CD4-positive, alpha-beta T cell treated with Interleukin-1 beta for 1 hour (primary cell): Measurements from ENCODE around the gene ANKRD13D.
"Not testable (repeated sequence)": the region's sequence is repeated elsewhere in the genome, so short reads cannot be mapped to it uniquely, and the experiment has no call there.

Experiments
- DNase-seq, 2 donors: peaks; one replicate each; pipeline ENCODE4 v3.0.0-alpha.2; 2020 to 2022

The ANKRD13D gene

DNA sequence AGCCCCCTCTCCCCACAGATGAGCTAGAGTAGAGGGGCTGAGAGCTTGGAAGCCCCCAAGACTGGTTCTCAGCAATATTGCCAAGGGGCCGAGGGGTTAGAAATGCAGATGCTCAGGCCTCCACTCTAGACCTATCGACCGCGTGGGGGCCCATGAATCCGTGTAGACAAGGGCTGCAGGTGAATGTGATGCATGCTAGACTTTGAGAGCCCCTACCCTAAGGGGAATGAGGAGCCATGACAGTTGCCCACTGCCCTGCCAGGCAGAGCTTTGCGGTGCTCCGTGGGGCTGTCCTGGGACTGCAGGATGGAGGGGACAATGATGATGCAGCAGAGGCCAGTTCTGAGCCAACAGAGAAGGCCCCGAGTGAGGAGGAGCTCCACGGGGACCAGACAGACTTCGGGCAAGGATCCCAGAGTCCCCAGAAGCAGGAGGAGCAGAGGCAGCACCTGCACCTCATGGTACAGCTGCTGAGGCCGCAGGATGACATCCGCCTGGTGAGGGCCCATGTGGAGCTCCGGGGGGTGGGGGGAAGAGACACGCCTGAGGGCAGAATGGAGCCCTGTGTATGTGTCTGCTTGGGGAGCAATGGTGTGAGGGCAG lies 15.5 kb downstream of the ANKRD13D start:
- no peak for DNase-seq

DNA sequence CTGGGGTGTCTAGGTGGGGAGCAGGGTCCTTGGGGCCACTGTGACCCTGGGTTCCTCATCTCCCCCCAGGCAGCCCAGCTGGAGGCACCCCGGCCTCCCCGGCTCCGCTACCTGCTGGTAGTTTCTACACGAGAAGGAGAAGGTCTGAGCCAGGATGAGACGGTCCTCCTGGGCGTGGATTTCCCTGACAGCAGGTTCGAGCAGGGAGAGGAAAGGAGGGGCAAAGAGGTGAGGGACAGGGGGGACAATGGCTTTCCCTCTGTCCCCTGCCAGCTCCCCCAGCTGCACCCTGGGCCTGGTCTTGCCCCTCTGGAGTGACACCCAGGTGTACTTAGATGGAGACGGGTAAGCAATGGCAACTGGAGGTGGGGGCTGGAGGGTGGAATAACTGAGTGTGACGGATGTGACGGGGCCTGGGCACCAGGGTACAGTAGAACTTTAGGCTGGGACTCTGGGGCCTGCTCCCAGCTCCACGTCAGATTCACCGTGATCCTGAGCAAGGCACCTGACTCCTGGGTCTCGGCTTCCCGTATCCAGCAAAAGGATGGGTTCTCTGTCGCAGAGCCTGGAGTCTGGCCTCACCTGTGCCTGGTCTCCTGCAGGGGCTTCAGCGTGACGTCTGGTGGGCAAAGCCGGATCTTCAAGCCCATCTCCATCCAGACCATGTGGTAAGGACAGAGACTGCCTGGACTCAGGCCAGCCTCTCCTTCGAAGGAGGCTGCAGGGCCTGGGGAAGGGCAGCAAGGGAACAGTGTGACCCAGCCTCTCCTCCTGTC lies 17.9 kb downstream of the ANKRD13D start:
- DNase-seq, result no peak

GRCh38 chr11:67307545-67308001 lies 18.5 kb downstream of the ANKRD13D start:
- no peak for DNase-seq

GRCh38 chr11:67308031-67308866 lies 19.1 kb downstream of the ANKRD13D start:
- DNase-seq, result no peak

DNA sequence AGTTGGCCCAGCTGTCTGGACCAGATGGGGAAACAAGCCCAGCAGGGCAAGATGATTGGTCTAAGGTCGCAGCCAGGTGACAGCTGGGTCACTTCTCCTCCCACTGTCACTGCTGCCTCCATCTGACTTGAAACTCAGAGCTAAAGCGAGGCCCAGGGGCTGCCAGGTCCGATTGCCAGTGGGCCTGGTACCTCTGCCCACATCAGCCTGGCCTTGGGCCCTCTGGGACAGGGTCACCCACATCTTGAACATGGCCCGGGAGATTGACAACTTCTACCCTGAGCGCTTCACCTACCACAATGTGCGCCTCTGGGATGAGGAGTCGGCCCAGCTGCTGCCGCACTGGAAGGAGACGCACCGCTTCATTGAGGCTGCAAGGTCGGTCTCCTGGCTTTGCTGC lies 20.1 kb downstream of the ANKRD13D start:
- DNase-seq, result no peak

DNA sequence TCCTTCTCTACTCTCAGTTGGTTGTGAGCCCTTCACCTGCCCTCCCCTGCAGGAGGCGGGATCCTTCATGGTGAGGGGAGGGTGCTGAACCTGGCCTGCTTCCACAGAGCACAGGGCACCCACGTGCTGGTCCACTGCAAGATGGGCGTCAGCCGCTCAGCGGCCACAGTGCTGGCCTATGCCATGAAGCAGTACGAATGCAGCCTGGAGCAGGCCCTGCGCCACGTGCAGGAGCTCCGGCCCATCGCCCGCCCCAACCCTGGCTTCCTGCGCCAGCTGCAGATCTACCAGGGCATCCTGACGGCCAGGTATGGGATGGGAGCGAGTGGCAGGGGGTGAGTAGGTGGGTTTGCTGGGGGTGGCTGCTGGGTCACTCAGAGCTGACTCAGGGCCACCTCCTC lies 20.6 kb downstream of the ANKRD13D start:
- DNase-seq, result no peak

- DNase-seq, result no peak
Measured at GRCh38 chr11:67310246-67311050, 21.3 kb downstream of the ANKRD13D start.

DNA sequence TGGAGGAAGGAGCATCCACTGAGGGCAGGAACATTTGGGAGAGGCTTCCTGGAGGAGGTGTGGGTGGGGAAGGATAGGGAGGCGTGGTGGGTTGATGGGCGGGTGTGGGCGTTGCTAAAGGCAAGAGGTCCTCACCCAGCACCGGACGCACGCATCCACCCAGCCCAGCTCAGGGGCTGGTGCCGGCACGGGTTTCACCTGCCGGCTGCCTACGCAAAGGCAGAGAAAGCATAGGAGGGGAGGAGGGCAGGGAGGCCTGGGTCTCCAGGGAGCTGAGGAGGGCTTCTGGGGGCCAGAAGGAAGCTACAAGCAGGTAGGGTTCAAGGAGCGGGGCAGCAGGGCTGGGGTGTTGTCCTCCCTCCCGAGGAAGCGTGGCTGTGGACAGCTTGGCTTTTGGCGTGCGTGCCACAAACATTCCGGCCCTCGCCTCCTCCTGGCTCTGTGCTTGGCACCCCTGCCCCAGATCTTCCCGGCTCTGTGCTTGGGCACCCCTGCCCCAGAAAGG lies 22.0 kb downstream of the ANKRD13D start:
- DNase-seq, result no peak

DNA sequence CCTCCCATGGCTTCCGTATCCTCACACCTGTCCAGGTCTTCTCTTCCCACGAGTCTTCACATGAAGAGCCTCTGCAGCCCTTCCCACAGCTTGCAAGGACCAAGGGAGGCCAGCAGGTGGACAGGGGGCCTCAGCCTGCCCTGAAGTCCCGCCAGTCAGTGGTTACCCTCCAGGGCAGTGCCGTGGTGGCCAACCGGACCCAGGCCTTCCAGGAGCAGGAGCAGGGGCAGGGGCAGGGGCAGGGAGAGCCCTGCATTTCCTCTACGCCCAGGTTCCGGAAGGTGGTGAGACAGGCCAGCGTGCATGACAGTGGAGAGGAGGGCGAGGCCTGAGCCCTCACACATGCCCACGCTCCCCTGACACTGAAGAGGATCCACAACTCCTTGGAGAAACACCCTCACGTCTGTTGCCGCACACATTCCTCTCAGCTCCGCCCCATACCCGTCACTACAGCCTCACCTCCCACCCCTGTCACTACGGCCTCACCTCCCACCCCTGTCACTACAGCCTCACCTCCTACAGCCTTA lies 22.5 kb downstream of the ANKRD13D start:
- peak in 1 of 2 donors; percentile 37 for DNase-seq

DNA sequence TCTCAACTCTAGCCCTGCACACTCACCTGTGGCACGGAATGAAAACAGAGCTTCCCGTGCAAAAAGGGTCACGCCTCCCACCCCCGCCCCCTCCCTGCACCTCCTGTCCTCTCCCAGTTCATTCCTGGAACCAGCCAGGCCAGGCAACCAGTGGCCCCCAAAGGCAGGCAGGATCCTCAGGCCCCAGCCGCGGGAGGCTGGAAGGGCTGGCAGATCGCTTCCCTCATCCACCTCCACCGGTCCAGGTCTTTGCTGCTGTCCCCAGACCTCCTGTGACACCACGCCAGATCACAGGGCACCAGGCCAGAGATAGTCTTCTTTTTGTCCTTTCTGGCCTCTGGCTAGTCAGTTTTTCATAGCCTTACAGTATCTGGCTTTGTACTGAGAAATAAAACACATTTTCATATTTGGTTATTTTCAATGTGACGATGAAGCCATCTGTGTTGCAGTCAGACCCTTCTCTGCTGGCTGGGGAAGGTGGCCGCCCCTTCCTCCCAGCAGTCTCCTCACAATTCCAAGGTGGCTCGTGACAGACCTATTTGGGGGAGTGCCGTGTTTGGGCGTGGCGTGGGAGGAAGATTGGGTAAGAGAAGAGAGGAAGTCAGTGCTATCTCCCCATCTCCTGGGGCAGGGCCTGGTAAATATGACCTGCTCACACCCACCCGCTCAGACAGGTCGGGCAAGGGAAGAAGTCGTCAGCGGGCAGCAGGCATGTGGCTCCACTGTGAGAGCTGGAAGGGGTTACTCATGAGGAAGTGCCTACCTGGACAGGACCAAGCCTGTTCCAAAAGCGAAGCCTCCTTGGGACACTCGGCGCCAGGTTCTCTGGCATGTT lies 23.3 kb downstream of the ANKRD13D start:
- peak; percentile 51 to 55 for DNase-seq

DNA sequence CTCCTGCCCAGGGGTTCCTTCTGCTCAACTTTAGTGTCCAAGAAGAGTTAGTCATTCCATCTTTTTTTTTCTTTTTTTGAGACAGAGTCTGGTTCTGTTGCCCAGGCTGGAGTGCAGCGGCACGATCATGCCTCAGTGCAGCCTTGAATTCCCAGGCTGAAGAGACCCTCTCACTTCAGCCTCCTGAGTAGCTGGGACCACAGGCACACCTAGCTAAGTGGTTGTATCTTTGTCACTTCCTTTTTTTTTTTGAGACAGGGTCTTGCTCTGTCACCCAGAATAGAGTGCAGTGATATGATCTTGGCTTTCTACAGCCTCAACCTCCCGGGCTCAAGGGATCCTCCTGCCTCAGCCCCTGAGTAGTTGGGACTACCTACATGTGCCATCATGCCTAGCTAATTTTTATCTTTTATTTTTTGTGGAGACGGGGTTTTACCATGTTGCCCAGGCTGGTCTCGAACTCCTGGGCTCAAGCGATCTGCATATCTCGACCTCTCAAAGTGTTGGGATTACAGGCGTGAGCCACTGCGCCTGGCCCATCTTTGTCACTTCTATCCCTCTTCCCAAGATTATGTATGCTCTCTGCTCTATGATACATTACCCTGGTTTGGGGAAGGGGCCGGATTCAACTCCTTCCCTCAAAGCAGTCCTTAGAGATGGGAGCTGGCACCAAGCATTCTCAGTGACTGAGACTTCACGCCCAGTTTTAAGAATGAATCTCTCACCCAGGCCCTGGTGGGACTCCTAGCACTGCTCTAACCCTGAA lies 24.2 kb downstream of the ANKRD13D start:
- DNase-seq, result no peak

- DNase-seq, result no peak
Measured at GRCh38 chr11:67314218-67314617, 25.1 kb downstream of the ANKRD13D start.

- DNase-seq, result no peak
Measured at GRCh38 chr11:67315325-67315909, 26.3 kb downstream of the ANKRD13D start.

GRCh38 chr11:67316882-67317204 lies 27.7 kb downstream of the ANKRD13D start:
- no peak for DNase-seq

GRCh38 chr11:67317205-67317887 lies 28.2 kb downstream of the ANKRD13D start:
- peak; percentile 96 to 99 for DNase-seq

DNA sequence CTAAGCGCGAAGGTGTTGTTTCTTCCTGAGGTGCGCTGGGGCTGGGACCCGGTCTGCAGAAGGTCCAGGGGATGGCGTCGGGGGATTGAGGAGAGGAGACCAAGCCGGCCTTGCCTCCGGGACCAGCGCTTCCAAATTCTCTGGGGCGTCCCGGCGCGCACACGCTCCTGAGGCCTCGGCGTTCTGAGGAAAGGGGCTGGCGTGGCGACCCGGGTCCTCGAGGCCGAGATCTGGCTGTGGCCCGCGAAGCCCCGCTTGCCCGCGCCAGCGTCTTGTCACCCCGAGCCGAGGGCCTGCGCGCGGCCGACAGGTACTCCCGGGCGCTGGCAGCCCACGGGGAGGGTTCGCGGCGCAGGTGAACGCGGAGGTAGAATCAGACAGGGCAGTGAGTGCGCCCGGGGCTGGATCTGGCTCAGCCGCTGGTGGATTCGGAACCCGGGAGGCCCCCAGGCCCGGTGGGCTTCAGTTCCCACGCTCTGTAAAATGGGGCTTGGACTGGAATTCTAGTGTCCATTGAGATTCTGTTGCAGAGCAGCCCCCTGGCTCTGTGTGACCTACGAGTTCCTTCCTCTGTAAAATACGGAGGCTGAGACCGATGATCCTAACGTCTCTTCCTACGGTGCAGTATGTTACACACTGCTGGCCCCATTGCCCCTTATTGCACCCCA lies 28.9 kb downstream of the ANKRD13D start:
- DNase-seq, result no peak

- not testable (repeated sequence) for DNase-seq
Measured at GRCh38 chr11:67318876-67319275, 29.8 kb downstream of the ANKRD13D start.

GRCh38 chr11:67320011-67320410 lies 30.9 kb downstream of the ANKRD13D start:
- DNase-seq, result no peak

DNA sequence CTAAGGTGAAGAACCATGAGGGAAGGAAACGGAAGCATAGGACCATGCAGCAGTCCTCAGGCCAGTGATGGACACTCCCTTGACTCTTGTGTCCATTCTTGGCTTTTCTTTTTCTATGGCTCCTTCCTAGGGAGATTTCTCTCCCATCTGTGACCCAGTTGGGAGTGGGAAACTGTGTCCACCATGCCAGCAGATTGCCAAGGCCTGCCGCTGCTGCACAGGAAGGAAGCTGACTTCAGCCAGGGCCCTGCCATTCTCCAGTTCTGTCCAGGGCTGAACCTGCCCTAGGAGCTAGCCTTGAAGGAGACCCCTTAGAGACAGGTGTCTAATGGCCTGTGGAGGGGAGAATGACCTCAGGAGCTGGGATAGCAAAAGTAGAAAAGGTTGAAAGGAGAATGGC lies 31.6 kb downstream of the ANKRD13D start:
- no peak for DNase-seq
